ENCODE measurements around the gene WDR41. TPM values are rescaled to one million over a fixed set of nuclear protein-coding genes. Genes with fewer than 3 reads are reported as not detected.

Gene WDR41
- total RNA-seq, 3 donors from 2014 or later: 49.8 to 75.2 (median 56.6) TPM

DNA sequence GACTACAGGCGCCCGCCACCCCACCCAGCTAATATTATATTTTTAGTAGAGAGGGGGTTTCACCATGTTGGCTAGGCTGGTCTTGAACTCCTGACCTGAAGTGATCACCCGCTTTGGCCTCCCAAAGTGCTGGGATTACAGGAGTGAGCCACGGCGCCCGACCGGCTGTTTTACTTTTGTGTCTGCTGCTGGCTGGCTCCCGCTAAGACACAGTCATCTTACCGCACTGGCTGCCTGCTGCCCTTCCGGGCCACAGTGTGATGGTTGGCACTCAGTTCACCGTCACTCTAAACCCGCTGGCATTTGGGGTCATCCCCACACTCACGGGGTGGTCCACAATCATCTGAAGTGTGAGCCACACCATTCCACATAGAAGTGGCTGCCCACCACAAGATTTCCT is 93.7 kb downstream of the WDR41 start:
- no peaks in the 10 kb centered on the region for H3K4me1 ChIP-seq

GRCh38 chr5:77397686-77398292 is 94.3 kb downstream of the WDR41 start:
- Histone ChIP-seq H3K36me3 (no peaks in the 10 kb centered on the region), H3K27me3 (no peaks in the 10 kb centered on the region), H3K27ac (no peak overlapping the region), H3K9me3 (no peaks in the 10 kb centered on the region), H3K4me3 (no peak overlapping the region), H3K4me1 (no peaks in the 10 kb centered on the region)
- DNase-seq (ENCODE audit: low spot score in 2 of 2): no peak
- intact Hi-C loops (cut with DNase I; ENCODE audit: low total_unique reads): no loop called here
- no peak for TF ChIP-seq POLR2A (IDR thresholded peaks at IDR 0.05)
- TF ChIP-seq, protein P1, sequence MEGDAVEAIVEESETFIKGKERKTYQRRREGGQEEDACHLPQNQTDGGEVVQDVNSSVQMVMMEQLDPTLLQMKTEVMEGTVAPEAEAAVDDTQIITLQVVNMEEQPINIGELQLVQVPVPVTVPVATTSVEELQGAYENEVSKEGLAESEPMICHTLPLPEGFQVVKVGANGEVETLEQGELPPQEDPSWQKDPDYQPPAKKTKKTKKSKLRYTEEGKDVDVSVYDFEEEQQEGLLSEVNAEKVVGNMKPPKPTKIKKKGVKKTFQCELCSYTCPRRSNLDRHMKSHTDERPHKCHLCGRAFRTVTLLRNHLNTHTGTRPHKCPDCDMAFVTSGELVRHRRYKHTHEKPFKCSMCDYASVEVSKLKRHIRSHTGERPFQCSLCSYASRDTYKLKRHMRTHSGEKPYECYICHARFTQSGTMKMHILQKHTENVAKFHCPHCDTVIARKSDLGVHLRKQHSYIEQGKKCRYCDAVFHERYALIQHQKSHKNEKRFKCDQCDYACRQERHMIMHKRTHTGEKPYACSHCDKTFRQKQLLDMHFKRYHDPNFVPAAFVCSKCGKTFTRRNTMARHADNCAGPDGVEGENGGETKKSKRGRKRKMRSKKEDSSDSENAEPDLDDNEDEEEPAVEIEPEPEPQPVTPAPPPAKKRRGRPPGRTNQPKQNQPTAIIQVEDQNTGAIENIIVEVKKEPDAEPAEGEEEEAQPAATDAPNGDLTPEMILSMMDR (IDR thresholded peaks at IDR 0.05): no peak

More for the DNA sequence above, 93.7 kb downstream of the WDR41 start:
- Histone ChIP-seq H3K27ac (no peak overlapping the region), H3K27me3 (no peaks in the 10 kb centered on the region), H3K9me3 (no peaks in the 10 kb centered on the region), H3K4me3 (no peak overlapping the region), H3K36me3 (no peaks in the 10 kb centered on the region)
- TF ChIP-seq POLR2AphosphoS5 (IDR thresholded peaks at IDR 0.05) (no peak), POLR2A (IDR thresholded peaks at IDR 0.05) (no peak)
- TF ChIP-seq, protein P1 (IDR thresholded peaks at IDR 0.05): no peak
- intact Hi-C loops (cut with DNase I; ENCODE audit: low total_unique reads): no loop called here
- no peak for DNase-seq (ENCODE audit: low spot score in 2 of 2)

GRCh38 chr5:77396017-77396416 is 96.1 kb downstream of the WDR41 start:
- Histone ChIP-seq H3K27me3 (no peaks in the 10 kb centered on the region), H3K4me1 (no peaks in the 10 kb centered on the region), H3K4me3 (no peak overlapping the region), H3K9me3 (no peaks in the 10 kb centered on the region), H3K27ac (no peak overlapping the region), H3K36me3 (no peaks in the 10 kb centered on the region)
- TF ChIP-seq, protein P1 (IDR thresholded peaks at IDR 0.05): no peak
- TF ChIP-seq POLR2A (IDR thresholded peaks at IDR 0.05) (no peak), POLR2AphosphoS5 (IDR thresholded peaks at IDR 0.05) (no peak)
- DNase-seq (ENCODE audit: low spot score in 2 of 2): no peak
- intact Hi-C loops (cut with DNase I; ENCODE audit: low total_unique reads): no loop called here

DNA sequence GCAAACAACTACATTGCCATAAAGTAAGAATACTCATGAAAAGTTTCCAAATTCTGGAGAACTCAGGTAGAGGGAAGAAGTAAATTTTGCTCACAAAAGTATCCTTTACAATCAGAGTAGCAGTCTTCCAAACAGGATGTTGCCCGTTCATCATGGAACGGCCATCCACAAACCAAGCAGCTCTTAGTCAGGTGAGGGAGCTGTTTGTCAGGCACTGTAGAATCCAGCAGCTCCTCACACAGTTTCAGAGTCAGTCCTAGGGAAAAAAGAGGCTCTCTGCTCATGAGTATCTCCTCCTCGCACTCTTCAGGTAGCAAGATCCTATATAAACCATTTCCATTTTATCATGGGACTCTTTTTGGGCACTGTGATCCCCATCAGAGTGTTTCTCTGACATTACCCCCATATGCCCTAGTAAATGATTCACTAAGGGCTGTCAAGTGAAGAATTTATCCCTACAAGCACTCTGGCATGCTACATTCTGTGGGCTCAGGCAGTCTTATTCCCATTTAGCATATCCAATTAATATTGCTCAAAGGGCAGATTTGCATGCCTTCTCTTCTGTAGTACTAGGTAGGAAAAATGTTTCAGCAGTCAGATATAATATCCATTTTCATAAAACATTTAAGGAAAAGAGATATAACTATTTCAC is 97.9 kb downstream of the WDR41 start:
- no peaks in the 10 kb centered on the region for H3K27me3 ChIP-seq
- H3K36me3 ChIP-seq: no peaks in the 10 kb centered on the region
- no peak overlapping the region for H3K4me3 ChIP-seq
- no peak for DNase-seq (ENCODE audit: low spot score in 2 of 2)
- intact Hi-C loops (cut with DNase I; ENCODE audit: low total_unique reads): no loop called here
- TF ChIP-seq, protein P1 (IDR thresholded peaks at IDR 0.05): no peak
- TF ChIP-seq POLR2A (IDR thresholded peaks at IDR 0.05): no peak
- TF ChIP-seq POLR2AphosphoS5 (IDR thresholded peaks at IDR 0.05): no peak
- H3K27ac ChIP-seq: no peak overlapping the region
- H3K9me3 ChIP-seq: no peaks in the 10 kb centered on the region
- no peaks in the 10 kb centered on the region for H3K4me1 ChIP-seq

DNA sequence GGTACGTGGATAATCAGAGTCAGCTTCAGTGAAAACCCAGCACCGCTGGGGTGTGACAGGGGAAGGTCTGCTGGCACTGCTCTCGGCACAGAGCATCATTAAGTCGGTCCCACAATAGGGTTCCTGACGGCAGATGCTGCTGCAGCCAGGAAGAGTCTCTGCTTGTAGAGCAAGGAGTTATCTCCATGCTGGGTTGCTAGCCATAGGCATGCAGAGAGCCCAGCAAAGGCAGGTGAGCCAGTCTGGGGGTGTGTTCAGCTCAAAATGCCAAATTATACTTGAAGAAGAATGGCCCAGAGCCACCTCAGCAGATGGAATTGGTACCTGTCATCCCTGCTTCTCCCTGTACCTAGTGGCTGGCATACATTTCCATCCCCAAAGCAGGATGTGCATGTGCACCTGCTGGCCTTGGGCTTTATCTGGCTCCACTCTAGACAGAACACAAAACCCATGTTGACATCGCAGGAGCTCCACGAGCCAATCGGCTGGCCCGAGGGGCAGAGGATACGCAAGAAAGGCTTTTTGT is 100.8 kb downstream of the WDR41 start:
- no peaks in the 10 kb centered on the region for H3K27me3 ChIP-seq
- no peak overlapping the region for H3K27ac ChIP-seq
- intact Hi-C loops (cut with DNase I; ENCODE audit: low total_unique reads): no loop called here
- no peak overlapping the region for H3K4me3 ChIP-seq
- H3K9me3 ChIP-seq: no peaks in the 10 kb centered on the region
- H3K36me3 ChIP-seq: no peaks in the 10 kb centered on the region
- TF ChIP-seq, protein P1 (IDR thresholded peaks at IDR 0.05): no peak
- TF ChIP-seq POLR2AphosphoS5 (IDR thresholded peaks at IDR 0.05) (no peak), POLR2A (IDR thresholded peaks at IDR 0.05) (no peak)
- no peak for DNase-seq (ENCODE audit: low spot score in 2 of 2)
- H3K4me1 ChIP-seq: no peaks in the 10 kb centered on the region
